T-helper 2 cell treated with Interferon-gamma antibody and Interleukin-4, amounts not matched to agents 5 μg/mL and 100 μg/mL, for 36 hours (primary cell): ENCODE measurements around the gene SIRT7.
"Not testable (repeated sequence)": the region's sequence is repeated elsewhere in the genome, so short reads cannot be mapped to it uniquely, and the experiment has no call there.

Source experiments
- DNase-seq: peaks from one replicate; pipeline ENCODE4 v3.0.0; 2021; ENCODE audit warnings: low spot score
- H3K27ac Mint-ChIP-seq: one replicate; pipeline ENCODE4 v1.8.0; 2021; ENCODE audit warnings: mild to moderate bottlenecking, mixed read lengths
- H3K27me3 Mint-ChIP-seq: one replicate; pipeline ENCODE4 v1.8.0; 2021; ENCODE audit warnings: low read depth, mixed read lengths
- H3K36me3 Mint-ChIP-seq: one replicate; pipeline ENCODE4 v1.8.0; 2021; ENCODE audit warnings: low read depth, mixed read lengths
- H3K4me1 Mint-ChIP-seq: one replicate; pipeline ENCODE4 v1.8.0; 2021; ENCODE audit warnings: low read depth, mixed read lengths
- H3K4me3 Mint-ChIP-seq: one replicate; pipeline ENCODE4 v1.8.0; 2022; ENCODE audit warnings: mild to moderate bottlenecking, moderate library complexity, mixed read lengths
- H3K9me3 Mint-ChIP-seq: one replicate; pipeline ENCODE4 v1.8.0; 2021; ENCODE audit warnings: mixed read lengths

SIRT7 gene

DNA sequence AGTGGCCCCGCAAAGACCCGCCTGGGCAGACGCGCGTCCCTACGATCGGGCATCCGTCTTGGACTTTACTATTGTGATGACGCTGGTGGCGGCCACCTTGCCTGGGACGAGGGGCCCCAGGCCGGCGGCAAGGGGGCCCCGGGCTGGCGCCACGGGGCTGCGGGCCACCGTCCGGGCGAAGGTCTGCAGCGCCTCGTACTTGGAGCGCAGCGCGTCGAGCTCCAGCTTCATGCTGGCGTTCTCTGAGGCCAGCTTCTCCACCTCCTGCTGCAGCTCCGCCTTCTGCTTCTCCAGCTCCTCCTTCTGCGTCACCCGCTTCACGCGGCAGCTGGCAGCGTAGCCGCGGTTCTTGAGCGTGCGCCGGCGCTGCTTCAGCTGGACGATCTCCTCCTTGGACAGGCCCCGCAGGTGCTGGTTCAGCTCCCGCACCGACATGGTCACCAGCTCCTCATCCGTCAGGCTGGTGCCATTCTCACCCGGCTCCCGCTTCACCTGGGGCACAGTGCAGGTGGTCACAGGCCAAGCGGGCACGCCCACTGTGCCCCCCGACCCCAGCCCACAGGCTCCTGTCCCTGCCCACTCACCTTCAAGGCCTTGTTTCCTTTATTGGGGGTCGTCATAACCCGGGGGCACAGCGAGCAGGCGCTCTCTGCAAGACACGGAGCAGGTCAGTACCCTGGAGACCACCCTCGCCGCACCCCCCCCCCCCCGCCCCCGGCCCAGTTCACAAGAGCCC lies 4.8 kb upstream of the SIRT7 start:
- H3K4me1 Mint-ChIP-seq: peaks cover 31% of the 10 kb centered on the region
- no peaks in the 10 kb centered on the region for H3K9me3 Mint-ChIP-seq
- DNase-seq: no peak
- no peak overlapping the region for H3K4me3 Mint-ChIP-seq
- no peak overlapping the region for H3K27ac Mint-ChIP-seq
- no peaks in the 10 kb centered on the region for H3K27me3 Mint-ChIP-seq
- H3K36me3 Mint-ChIP-seq: peaks cover 12% of the 10 kb centered on the region

DNA sequence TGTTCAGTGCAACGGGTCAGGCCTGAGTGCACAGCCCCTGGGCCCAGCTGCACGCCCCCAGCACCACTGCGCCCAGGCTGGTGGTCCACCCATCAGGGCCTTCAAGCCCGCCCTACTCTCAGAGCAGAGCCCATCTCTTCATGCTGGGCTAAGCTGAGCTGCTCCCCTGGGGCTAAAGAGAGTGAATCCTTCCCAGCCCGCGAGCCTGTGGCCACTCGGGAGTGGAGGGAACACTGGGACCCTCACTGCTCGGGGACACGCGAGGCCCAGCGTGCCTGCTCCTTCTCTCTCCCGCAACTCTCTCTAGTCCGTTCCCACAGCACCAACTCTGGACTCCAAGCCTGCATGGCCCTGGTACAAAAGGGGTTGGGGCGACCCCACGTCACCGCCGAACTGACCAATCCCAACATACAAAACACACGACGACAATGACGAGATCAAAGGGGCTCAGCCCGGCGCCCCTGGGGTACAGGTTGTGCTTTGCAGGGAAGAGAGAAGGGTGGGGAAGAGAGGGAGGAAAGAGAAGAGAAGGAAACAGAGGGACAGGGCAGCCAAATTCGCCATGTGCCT lies 4.1 kb upstream of the SIRT7 start:
- H3K4me3 Mint-ChIP-seq: no peak overlapping the region
- H3K27me3 Mint-ChIP-seq: no peaks in the 10 kb centered on the region
- H3K9me3 Mint-ChIP-seq: no peaks in the 10 kb centered on the region
- DNase-seq: no peak
- peaks cover 15% of the 10 kb centered on the region for H3K36me3 Mint-ChIP-seq
- H3K27ac Mint-ChIP-seq: peak overlapping the region; percentile 26
- peaks cover 34% of the 10 kb centered on the region for H3K4me1 Mint-ChIP-seq

DNA sequence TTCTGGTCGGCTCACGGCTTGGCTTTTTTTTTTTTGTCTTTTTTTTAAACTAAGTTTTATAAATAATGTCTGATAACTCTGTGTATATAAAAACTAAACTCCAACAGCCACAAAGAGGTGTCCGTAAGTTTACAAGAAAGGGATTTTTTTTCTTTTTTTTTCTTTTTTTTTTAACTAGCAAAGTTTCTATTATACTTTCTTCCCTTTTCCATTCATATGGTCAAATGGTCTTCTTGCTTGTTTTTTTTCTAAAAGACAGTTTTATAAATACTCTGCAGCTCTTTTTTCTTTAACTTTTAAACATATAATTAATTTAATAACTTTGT lies 3.5 kb upstream of the SIRT7 start:
- Mint-ChIP-seq H3K4me3 (no peak overlapping the region), H3K36me3 (peaks cover 19% of the 10 kb centered on the region), H3K9me3 (no peaks in the 10 kb centered on the region), H3K4me1 (peaks cover 38% of the 10 kb centered on the region), H3K27ac (no peak overlapping the region), H3K27me3 (no peaks in the 10 kb centered on the region)
- DNase-seq: no peak

DNA sequence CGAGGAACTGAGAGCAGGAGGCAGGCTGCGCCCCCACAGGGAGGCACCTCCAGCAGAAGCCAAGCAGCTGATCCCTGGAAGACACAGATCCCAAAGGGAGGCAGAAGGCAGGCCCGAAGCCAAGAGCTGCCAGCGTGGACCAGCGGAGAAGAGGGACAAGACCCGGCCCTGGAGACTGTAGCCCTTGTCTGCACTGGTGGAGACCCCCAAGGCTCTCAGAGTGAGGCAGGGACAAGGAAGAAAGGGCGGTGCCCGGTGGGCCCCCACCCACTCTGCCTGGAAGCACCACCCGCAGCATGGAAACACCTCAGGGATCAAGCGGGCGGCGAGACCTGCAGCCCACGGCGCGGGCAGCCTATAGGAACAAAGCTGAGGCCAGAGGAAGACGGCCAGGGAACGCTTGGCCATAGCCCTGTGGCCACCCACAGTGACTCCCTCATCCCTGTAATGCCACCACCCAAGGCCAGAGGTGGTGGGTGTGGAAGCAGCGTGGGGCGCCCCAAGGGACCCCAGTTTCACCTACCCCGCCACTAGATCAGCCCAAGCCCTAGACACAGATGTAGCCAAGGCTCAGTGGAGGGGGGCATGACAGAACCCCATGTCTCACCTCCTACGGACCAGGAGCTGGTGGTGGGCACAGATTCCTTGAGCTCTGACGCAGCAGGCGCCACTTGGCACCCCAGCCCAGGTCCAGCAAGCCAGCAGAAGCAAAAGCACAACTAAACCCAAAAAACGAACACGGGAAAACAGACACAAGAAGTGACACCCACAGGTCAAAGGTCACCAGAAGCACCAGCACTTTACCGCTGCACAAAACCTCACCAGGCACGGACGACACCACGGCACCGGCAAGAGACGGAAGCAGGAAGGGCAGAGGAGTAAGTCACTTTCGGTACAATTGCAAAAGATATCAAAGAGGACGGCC lies 2.9 kb upstream of the SIRT7 start:
- H3K27ac Mint-ChIP-seq: no peak overlapping the region

DNA sequence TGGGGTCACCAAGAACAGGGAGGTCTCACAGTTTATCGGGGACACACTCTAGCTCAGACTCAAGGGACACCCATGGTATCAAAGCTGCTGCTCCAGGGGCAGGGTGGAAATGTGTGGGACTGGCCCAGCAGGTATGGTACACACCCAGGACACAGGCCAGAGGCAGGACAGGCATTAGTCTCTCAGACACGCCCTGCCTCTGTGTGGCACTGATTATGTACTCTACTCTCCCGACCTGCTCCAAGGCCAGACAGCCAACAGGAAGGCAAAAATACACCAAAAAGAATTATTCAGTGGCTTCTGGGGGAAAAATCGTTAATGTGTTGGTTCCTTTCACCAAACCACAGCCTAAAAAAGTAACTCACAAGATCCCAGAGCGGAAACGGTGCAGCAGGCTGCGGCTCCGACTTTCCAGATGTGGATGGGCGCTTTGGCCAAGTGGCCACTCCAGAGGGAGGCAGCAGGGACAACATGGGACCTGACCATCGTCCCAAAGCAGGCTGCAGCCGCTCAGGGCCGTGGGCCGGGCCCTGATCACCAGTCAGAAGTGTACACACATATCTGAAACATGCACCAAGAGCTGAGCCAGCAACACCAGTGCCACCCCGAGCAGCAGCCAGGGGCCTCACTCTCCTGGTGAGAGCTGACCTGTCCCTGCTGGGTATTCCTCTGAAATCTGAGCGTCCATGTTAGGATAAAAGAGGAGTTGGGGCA lies 1.0 kb upstream of the SIRT7 start:
- DNase-seq: no peak
- Mint-ChIP-seq H3K36me3 (peaks cover 29% of the 10 kb centered on the region), H3K4me3 (peak overlapping the region; percentile 87), H3K9me3 (no peaks in the 10 kb centered on the region), H3K27me3 (no peaks in the 10 kb centered on the region), H3K4me1 (peaks cover 27% of the 10 kb centered on the region), H3K27ac (peak overlapping the region; percentile 67)

More for the DNA sequence above, 2.9 kb upstream of the SIRT7 start:
- DNase-seq: no peak
- Mint-ChIP-seq H3K9me3 (no peaks in the 10 kb centered on the region), H3K4me3 (no peak overlapping the region), H3K27me3 (no peaks in the 10 kb centered on the region), H3K4me1 (peaks cover 35% of the 10 kb centered on the region), H3K36me3 (peaks cover 19% of the 10 kb centered on the region)

DNA sequence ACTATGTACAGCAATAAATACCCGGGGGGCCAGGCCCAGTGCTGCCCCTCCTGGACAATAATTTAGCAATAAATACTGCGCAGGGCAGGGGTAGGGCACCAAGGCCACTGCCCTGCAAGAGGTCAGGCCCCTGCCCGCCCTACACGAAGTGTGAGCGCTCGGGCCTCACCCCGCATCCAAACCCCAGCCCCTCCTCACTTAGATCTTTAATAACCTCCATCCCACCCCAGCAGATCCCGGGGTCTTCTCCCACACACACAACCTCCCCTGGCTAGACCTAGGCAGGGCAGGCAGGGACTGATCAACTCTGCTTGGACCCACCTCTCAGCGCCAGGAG lies 325 bp upstream of the SIRT7 start:
- H3K4me1 Mint-ChIP-seq: peaks cover 27% of the 10 kb centered on the region
- not testable (repeated sequence) for H3K9me3 Mint-ChIP-seq, DNase-seq, H3K27me3 Mint-ChIP-seq
- peaks cover 32% of the 10 kb centered on the region for H3K36me3 Mint-ChIP-seq
- peak overlapping the region; percentile 89 for H3K27ac Mint-ChIP-seq
- H3K4me3 Mint-ChIP-seq: peak overlapping the region; percentile 87

DNA sequence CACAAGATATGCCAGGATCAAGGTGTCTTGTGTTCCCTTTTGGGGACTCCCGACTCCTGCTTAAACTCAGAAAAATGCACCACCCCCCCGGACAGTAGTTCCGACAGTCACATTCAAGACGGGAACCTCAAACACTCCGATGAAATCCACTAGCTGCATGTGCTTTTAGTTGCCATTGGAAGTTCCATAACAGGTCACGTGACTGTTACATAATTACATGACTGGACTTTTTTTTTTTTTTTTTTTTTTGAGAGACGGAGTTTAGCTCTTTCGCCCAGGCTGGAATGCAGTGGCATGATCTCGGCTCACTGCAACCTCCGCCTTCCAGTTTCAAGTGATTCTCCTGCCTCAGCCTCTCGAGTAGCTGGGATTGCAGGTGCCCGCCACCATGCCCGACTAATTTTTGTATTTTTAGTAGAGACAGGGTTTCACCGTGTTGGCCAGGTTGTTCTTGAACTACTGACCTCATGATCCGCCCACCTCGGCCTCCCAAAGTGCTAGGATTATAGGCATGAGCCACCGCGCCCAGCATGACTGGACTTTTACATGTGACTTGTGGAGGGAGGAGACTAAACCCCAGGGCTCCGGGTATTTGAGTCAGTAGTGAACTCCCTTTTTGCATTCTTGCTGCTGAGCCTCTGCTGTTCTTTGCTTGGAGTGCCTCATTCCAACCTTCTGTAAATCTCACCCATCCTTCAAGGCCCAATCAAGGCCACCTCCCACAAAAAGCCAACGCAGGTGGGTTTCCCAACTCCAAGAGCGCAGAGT lies 1.6 kb downstream of the SIRT7 start:
- Mint-ChIP-seq H3K9me3 (no peaks in the 10 kb centered on the region), H3K27ac (peak overlapping the region; percentile 74), H3K27me3 (no peaks in the 10 kb centered on the region), H3K36me3 (peaks cover 43% of the 10 kb centered on the region), H3K4me1 (peaks cover 32% of the 10 kb centered on the region), H3K4me3 (peak overlapping the region; percentile 95)
- DNase-seq: no peak

DNA sequence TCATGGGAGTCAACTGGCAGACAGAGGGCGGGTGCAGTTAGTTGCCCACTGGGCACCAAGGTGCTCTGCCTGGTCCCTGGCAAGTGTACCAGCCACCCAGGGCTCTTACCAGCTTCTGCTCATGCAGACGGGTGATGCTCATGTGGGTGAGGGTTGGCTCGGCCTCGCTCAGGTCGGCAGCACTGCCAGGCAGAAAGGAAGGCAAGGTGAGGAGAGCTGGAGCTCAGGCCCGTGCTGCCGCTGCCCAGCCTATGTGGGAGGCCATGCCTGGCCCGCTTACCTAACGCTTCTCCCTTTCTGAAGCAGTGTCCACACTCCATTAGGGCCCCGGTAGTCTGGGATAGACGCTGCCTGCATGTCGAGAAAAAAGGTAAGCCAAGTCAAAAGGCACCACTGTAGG lies 2.6 kb downstream of the SIRT7 start:
- Mint-ChIP-seq H3K4me1 (peaks cover 32% of the 10 kb centered on the region), H3K4me3 (no peak overlapping the region), H3K27me3 (no peaks in the 10 kb centered on the region), H3K9me3 (no peaks in the 10 kb centered on the region), H3K27ac (no peak overlapping the region), H3K36me3 (peaks cover 40% of the 10 kb centered on the region)
- no peak for DNase-seq

DNA sequence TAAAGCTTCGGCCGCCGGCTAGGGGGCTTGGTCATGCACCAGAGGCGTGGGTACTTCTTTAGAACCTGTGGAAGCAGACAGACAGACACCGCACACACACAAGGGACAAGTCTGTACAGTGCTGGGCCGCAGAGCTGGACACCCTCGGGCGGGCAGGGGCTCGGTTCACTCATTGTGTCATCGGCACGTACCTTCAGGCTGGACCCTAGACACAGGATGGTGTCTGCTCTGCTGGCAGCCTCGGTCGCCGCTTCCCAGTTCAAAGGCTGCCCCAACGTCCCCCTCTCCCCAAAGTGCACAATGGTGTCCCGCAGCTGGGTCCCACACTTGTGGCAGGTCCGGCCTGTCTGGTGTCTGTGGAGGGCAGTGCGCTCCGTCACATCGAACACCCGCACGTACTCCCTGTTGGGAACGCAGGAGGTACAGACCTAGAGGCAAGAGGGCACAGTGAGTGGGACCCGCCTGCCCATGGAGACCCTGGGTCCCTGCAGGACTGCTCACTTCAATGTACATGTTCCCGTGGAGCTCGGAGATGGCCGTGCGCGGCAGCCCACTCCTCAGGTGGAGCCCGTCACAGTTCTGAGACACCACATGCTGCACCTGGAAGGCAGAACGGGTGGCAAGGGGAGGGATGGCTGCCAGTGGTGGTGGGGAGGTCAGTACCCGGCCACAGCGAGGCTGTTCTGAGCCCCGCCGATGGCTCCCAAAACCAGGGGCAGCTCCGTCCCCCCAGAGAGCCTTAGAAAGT lies 3.7 kb downstream of the SIRT7 start:
- Mint-ChIP-seq H3K36me3 (peaks cover 39% of the 10 kb centered on the region), H3K4me1 (peaks cover 33% of the 10 kb centered on the region), H3K27ac (no peak overlapping the region), H3K27me3 (no peaks in the 10 kb centered on the region), H3K9me3 (no peaks in the 10 kb centered on the region), H3K4me3 (no peak overlapping the region)
- DNase-seq: no peak

DNA sequence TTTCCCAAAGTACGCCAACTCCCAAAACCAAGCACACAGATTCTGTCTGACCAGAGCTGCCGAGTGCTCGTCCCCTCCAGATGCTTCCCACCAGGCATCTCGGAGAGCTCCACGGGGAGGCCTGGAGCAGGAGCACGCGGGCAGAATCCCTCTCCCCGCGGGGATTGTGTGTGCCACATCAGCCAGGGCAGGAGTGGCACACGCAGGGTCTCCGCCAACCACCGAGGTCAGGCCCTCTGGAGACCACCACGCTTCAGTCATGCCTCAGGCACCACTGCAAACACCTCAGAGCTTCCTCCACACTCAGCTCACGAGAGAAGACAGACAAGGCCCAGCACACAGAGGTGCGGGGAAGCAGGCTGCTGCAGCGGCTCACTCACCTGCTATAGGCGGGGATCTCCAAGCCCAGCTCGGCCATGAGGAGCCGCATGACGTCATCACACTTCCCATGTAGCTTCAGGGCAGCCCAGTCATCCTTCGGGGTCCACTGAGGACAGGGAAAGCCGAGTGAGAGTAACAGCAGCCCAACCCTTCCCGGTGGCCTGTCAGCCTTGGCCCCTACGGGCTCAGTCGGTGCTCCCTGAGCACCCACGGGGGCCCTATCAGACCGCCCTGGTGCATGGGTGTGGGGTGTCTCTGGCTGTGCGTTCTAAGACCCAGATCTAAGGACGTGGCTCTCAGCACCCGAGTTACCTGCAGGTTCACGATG lies 4.4 kb downstream of the SIRT7 start:
- Mint-ChIP-seq H3K4me3 (no peak overlapping the region), H3K27ac (peak overlapping the region; percentile 17), H3K9me3 (no peaks in the 10 kb centered on the region), H3K36me3 (peaks cover 36% of the 10 kb centered on the region), H3K4me1 (peaks cover 28% of the 10 kb centered on the region), H3K27me3 (no peaks in the 10 kb centered on the region)
- DNase-seq: no peak

DNA sequence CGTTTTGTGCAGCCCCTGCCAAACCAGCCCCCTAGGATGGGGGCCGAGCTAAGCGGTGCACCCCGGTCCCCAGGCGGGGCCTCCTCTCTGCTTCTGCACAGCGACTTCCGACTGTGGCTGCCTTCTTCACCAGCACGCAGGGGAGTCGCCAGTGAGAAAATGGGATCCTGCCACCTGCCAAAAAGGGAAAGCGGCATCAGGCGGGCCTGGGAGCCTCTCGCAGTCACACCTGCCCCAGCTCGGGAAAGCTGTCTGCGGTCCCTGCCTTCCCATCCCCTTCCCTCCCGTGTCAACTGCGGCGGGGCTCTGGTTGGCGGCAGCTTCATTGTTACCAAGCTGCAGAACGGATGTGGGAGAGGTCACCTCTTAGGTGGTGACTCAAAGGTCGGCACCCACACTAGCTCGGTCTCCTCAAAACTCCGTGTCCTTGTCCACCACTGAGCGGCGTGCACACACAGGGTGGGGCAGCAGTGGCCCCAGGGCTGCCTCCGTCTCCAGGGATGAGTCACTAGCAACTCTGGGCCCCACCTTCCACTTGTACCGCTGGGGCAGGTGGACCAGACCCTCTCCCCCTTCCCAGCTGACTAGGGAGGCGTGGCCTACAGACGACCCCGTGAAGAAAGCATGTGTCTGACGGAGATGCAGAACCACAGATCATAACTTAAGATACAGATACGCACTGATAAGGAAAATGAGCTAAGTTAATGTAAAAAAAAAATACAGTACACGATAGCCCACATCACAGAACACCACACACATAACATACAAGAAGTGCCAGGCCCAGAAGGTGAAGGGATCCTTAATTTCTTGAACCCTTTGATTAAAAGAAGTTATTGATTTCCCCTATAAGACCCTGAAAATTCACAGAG lies 5.3 kb downstream of the SIRT7 start:
- H3K4me3 Mint-ChIP-seq: peak overlapping the region; percentile 50
- peaks cover 36% of the 10 kb centered on the region for H3K36me3 Mint-ChIP-seq
- H3K27ac Mint-ChIP-seq: peak overlapping the region; percentile 17
- no peaks in the 10 kb centered on the region for H3K9me3 Mint-ChIP-seq
- no peaks in the 10 kb centered on the region for H3K27me3 Mint-ChIP-seq
- no peak for DNase-seq
- peaks cover 24% of the 10 kb centered on the region for H3K4me1 Mint-ChIP-seq

DNA sequence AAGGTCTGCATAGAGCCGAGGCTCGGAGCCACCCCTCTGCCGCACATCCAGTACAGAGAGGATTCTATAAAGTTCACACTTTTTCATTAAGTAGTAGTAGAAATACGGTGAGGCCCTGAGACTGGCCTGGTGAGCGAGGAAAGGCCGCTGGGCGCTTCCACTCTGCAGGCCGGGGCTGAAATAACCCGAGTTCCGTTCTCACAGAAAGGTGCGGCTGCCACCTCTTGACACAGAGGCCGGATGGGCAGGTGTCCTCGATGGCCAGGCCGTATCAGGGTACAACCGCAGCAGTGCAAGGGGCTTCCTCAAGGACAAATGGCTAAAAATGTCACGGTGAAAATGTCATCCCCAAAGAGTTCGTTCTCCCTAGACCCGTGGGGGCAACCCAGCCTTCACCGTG lies 6.0 kb downstream of the SIRT7 start:
- no peak for DNase-seq
- Mint-ChIP-seq H3K4me1 (peaks cover 19% of the 10 kb centered on the region), H3K36me3 (peaks cover 32% of the 10 kb centered on the region), H3K9me3 (no peaks in the 10 kb centered on the region), H3K4me3 (peak overlapping the region; percentile 50), H3K27ac (no peak overlapping the region), H3K27me3 (no peaks in the 10 kb centered on the region)
